ENCODE measurements around the gene MMUT. TPM values are rescaled to one million over a fixed set of nuclear protein-coding genes. Genes with fewer than 3 reads are reported as not detected.

The MMUT gene
- total RNA-seq = 9.2 and 16.4 TPM in 2 replicates

DNA sequence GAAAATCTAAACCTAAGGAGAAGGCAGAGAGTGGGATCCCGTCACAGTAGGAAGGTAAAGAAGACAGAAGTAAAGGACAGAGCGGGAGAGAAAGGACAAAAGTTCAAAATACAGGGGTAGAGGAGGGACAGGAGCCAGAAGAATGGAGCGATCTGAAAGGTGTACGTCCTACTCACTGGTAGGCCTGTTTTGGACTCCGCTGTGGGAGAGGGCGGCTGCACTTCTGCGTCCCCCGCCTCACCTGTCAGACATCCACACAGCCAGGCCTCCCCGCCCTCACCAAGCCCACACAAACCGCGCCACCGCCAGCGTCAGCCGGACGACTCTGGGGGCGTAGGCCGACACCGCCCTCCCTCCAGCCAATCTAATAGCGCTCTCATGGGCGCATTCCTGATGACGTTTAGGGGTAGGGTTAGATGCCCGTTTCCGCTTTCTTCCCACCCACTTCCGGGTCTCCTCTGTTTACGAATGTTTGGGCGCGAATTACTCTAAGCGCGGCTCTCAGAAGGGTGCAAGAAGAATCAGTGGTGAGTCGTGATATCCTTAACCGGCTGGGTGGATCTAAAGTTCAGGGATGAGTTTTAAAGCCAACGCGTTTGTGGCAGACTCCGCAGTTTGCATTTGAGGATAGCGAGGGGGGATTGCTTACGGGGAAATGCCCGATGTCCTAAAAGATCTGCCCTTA, at the start of gene MMUT, which contains the start of gene CENPQ:
Gene MMUT (minus strand): TSS at position 327 of the 685 bp plus-strand sequence. CDS start 3,787 bp downstream, outside the sequence.
Gene CENPQ (plus strand): TSS at position 444 of the 685 bp plus-strand sequence. CDS start 6,807 bp downstream, outside the sequence.

DNA sequence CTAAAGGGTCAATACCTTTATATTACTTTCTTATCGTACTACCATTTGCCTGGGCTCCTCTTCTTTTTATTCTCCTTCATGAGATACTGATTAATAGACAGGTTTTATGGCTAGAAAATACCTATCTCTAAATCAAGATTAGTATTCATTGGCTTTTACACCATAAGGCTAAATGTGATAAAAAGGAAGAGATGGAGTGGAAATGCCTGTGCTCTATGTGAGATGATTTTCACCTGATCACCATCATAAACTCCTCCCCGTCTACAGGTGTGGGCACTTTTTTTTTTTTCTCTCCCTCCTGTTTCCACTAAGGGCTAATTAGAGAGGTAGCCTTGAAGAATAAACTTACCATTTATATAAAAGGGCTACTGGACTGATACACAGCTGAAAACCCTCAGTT, 36.6 kb upstream of the MMUT start, which contains the start of gene GLYATL3:
Gene GLYATL3 (plus strand): TSS at position 301 of the 400 bp plus-strand sequence. CDS start 12,068 bp downstream, outside the sequence.

Other genes with a start within 250 kb of the MMUT start
- 4.8 and 6.6 TPM in 2 replicates for gene CENPQ, start 117 bp upstream of the MMUT start, total RNA-seq
- not detected in 2 replicates for gene GLYATL3, start 36.7 kb upstream of the MMUT start, total RNA-seq
- 20.6 and 55.0 TPM in 2 replicates for gene C6orf141, start 87.4 kb upstream of the MMUT start, total RNA-seq
- not detected in 2 replicates for gene RHAG, start 173.6 kb upstream of the MMUT start, total RNA-seq